Thyroid gland (tissue), 4 donors: ENCODE measurements around the gene NFASC. TPM values are rescaled to one million over a fixed set of nuclear protein-coding genes. Genes with fewer than 3 reads are reported as not detected.

ENCODE experiments used
- DNase-seq, 2 donors: peaks; one replicate each; pipeline ENCODE4 v3.0.0-alpha.2; 2019
- H3K27ac ChIP-seq, 3 donors: fragments of 200-600 bp; sonication (generic); 1 replicate in 2 of 3; 2 replicates in 1 of 3; pipeline ENCODE4 v1.5.1; 2016 to 2019; ENCODE audit warnings: mild to moderate bottlenecking in 1 of 3, moderate library complexity in 1 of 3
- H3K27me3 ChIP-seq: fragments of 200-600 bp; sonication (generic); one replicate; pipeline ENCODE4 v1.5.1; 2019
- H3K36me3 ChIP-seq, 2 donors: fragments of 200-600 bp; sonication (generic); one replicate each; pipeline ENCODE4 v1.5.1; 2016 to 2019
- H3K4me1 ChIP-seq, 2 donors: fragments of 200-600 bp; sonication (generic); one replicate each; pipeline ENCODE4 v1.5.1; 2017 to 2019
- H3K4me3 ChIP-seq, 3 donors: fragments of 200-600 bp; sonication (generic); replicated peaks in 1 of 3; 1 replicate in 2 of 3; 2 replicates in 1 of 3; pipeline ENCODE4 v1.5.1; 2016; ENCODE audit warnings: mild to moderate bottlenecking in 1 of 3
- H3K9me3 ChIP-seq: fragments of 200-600 bp; sonication (generic); one replicate; pipeline ENCODE4 v1.5.1; 2017
- POLR2A ChIP-seq, 2 donors: fragments of 450-650 bp; IDR thresholded peaks; one replicate each; pipeline ENCODE4 v1.6.1; 2017; ENCODE audit warnings: antibody characterized with exemption in 2 of 2, mild to moderate bottlenecking in 2 of 2, moderate library complexity in 1 of 2
- WGBS, 2 donors: methylation state at CpG; one replicate each; pipeline ENCODE4 v1.1.5; 2017; 5-methylcytosine and 5-hydroxymethylcytosine counted together
- intact Hi-C: fragments of 100-400 bp; cut with DNase I; formaldehyde crosslinking; loops from one replicate; pipeline ENCODE4 v1.15.1; 2023
- total RNA-seq, 4 donors: library from RNA; depleted of rRNA; stranded (reverse); fragments of >200 nt; gene quantifications; one replicate each; pipeline ENCODE4 v1.2.3, GENCODE V29; 2016
- TF ChIP-seq, protein P1 (sequence below), 6 experiments: fragments of 200-600 bp in 3 of 6; fragments of 450-650 bp in 3 of 6; sonication (generic) in 3 of 6; IDR thresholded peaks; one replicate each; pipeline ENCODE4 v1.5.1; 2016 to 2019; ENCODE audit warnings: antibody characterized with exemption in 6 of 6, mild to moderate bottlenecking in 2 of 6, inconsistent platforms in 1 of 6, moderate library complexity in 1 of 6

NFASC gene
- total RNA-seq, 4 donors from 2014 or later: 3.6 to 9.4 (median 3.9) TPM

DNA sequence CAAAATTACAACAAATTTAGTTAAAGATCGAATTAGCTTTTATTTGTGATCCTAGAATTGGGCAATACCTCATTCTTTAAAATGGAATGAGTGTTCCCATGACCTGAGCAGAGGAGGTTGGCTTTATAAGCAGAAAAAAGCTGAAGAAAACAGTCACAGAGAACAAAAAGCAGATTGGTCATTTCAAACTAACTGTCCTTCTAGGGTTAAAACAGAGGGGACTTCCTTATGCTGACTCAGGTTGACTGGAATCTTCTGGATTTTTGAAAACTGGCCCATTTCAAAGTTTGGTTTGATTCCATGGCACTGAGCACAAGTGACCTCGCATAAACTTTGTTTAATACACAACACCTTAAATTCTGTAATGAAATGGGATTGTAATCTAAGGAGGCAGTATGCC, 17.6 kb downstream of the NFASC start:
- no peak overlapping the region for H3K4me3 ChIP-seq
- H3K9me3 ChIP-seq: no peaks in the 10 kb centered on the region
- H3K27ac ChIP-seq: peak overlapping the region in 1 of 3 donors; percentile 36
- intact Hi-C loops: no loop called here
- no peaks in the 10 kb centered on the region for H3K27me3 ChIP-seq
- H3K36me3 ChIP-seq: no peaks in the 10 kb centered on the region
- 61 to 77% methylated on average over 2 of the region's 2 CpGs for WGBS, 2 donors
- DNase-seq: no peak
- H3K4me1 ChIP-seq: no peaks in the 10 kb centered on the region
- no peak for TF ChIP-seq POLR2A (IDR thresholded peaks at IDR 0.05)
- TF ChIP-seq, protein P1, sequence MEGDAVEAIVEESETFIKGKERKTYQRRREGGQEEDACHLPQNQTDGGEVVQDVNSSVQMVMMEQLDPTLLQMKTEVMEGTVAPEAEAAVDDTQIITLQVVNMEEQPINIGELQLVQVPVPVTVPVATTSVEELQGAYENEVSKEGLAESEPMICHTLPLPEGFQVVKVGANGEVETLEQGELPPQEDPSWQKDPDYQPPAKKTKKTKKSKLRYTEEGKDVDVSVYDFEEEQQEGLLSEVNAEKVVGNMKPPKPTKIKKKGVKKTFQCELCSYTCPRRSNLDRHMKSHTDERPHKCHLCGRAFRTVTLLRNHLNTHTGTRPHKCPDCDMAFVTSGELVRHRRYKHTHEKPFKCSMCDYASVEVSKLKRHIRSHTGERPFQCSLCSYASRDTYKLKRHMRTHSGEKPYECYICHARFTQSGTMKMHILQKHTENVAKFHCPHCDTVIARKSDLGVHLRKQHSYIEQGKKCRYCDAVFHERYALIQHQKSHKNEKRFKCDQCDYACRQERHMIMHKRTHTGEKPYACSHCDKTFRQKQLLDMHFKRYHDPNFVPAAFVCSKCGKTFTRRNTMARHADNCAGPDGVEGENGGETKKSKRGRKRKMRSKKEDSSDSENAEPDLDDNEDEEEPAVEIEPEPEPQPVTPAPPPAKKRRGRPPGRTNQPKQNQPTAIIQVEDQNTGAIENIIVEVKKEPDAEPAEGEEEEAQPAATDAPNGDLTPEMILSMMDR (IDR thresholded peaks at IDR 0.05): no peak

DNA sequence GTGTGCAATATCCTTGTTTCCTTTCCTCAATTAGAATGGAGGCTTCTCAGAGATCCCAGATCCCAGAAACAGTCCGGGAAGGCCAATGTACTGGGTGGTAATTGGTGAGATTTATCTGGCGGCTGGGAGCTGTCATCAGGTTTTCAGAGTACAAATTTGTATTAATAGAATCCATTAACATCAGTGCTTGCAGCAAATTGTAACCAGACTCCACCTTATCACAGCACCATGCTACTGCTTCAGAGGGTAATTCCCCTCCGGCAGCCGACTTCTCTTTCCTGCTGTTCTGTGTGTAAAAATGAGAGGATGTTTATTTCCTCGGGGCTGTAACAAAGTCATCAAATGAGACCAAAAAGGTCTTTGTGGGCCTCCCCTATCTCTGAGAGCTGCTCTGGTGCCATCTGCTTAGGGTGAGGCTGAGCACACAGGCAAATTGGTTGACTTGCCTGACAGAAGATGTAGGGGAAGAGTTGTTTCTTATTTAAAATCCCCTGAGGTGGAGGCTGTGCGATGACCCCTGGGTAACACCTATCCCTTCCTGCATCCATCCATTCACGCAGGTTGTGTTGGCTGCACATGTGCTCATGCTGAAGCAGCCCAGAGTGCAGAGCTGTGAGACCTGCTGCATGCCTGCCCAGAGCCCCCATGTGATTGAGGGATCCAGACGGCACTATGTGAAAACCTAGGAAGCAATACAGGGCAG, 19.2 kb downstream of the NFASC start:
- Histone ChIP-seq H3K4me3 (no peak overlapping the region), H3K27me3 (no peaks in the 10 kb centered on the region), H3K36me3 (no peaks in the 10 kb centered on the region), H3K4me1 (peaks cover 3 to 8% of the 10 kb centered on the region in 2 donors), H3K27ac (peak overlapping the region in 1 of 3 donors; percentile 36), H3K9me3 (no peaks in the 10 kb centered on the region)
- 47 to 62% methylated on average over 8 of the region's 8 CpGs for WGBS, 2 donors
- intact Hi-C loops: no loop called here
- DNase-seq: no peak
- TF ChIP-seq, protein P1 (IDR thresholded peaks at IDR 0.05): no peak
- no peak for TF ChIP-seq POLR2A (IDR thresholded peaks at IDR 0.05)

DNA sequence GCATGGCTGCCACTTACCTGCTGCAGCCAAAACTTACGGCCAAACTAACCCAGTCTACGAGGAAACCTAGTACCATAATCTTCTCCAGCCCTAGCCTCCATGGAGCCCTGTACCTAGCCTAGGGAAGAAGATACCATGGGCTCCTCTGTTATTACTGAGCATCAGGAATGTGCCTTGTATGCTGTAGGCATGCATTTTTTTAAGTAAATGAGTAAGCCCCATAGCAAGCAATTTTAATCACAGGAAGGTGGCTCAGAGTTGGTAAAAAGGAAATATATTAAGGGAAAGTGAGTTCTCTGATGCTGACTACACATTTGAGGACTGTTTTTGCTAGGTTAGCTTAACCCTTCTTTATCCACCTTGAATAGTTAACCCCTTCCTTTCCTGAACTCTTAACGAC, 21.2 kb downstream of the NFASC start:
- Histone ChIP-seq H3K27me3 (no peaks in the 10 kb centered on the region), H3K36me3 (no peaks in the 10 kb centered on the region), H3K27ac (no peak overlapping the region), H3K4me1 (peaks cover 3 to 8% of the 10 kb centered on the region in 2 donors), H3K9me3 (no peaks in the 10 kb centered on the region), H3K4me3 (no peak overlapping the region)
- TF ChIP-seq, protein P1 (IDR thresholded peaks at IDR 0.05): no peak
- WGBS, 2 donors: 89 to 92% methylated on average over 3 of the region's 3 CpGs
- intact Hi-C loops: no loop called here
- no peak for DNase-seq

DNA sequence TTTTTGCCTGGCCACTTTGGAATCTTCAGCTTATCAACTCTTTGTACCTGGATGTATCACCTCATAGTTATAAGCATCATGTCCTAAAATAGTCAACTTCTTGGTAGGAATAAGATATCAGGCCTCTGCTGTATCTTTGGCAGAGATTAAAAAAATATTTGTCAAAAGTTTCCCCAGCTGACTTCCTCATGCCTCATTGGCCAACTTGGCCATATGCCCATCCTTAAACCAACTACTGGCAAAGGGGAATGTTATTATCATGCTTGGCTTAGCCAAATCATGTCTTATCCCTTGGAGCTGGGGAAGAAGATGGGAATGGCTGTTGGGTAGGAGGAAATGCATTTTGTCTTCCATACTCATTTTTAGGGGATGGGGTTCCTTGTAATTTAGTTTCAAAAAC, 23.4 kb downstream of the NFASC start:
- no peaks in the 10 kb centered on the region for H3K36me3 ChIP-seq
- intact Hi-C loops: no loop called here
- no peak overlapping the region for H3K27ac ChIP-seq
- H3K27me3 ChIP-seq: no peaks in the 10 kb centered on the region
- TF ChIP-seq, protein P1 (IDR thresholded peaks at IDR 0.05): no peak
- no peak for TF ChIP-seq POLR2A (IDR thresholded peaks at IDR 0.05)
- peaks cover 3 to 8% of the 10 kb centered on the region in 2 donors for H3K4me1 ChIP-seq
- peak; percentile 60 to 70 for DNase-seq
- H3K9me3 ChIP-seq: no peaks in the 10 kb centered on the region
- no peak overlapping the region for H3K4me3 ChIP-seq

DNA sequence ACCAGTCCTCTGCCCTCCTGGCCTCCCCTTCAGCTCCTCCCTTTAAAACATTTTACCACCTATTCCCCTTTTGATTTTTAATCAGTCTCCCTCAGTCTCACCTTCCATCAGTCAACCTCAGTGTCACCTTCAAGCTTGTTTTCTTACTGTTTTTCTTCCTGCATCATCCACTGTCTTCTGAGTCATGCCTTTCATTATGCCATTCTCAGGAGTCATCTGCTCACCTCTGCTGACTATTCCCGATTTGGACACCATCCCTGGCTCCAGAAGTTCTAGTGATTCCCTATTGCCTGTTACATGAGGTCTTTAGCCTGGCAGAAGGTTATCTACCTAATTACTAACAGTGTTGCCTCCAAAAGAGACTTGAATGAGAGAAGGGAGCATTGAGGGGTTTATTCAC, 23.9 kb downstream of the NFASC start:
- Histone ChIP-seq H3K4me1 (peaks cover 3 to 8% of the 10 kb centered on the region in 2 donors), H3K27ac (no peak overlapping the region), H3K27me3 (no peaks in the 10 kb centered on the region), H3K9me3 (no peaks in the 10 kb centered on the region), H3K4me3 (no peak overlapping the region), H3K36me3 (no peaks in the 10 kb centered on the region)
- TF ChIP-seq, protein P1 (IDR thresholded peaks at IDR 0.05): no peak
- TF ChIP-seq POLR2A (IDR thresholded peaks at IDR 0.05): no peak
- no peak for DNase-seq
- 74 to 87% methylated on average over 1 of the region's 1 CpG for WGBS, 2 donors
- intact Hi-C loops: no loop called here
